IMR-90 (cell line): ENCODE data around the gene LRP1B. TPM values are rescaled to one million over a fixed set of nuclear protein-coding genes. Genes with fewer than 3 reads are reported as not detected.

Source experiments
- ATAC-seq: fragments of 200-7000 bp; cut with Tn5 transposase; 2 replicates; pipeline ENCODE4 v1.9.1; 2020; ENCODE audit warnings: low read depth, mild to moderate bottlenecking, moderate library complexity
- BruUV-seq: library from RNA; stranded (reverse); fragments of 400-500 nt; replicated peaks from 2 replicates; lab custom pipeline; 2021; lab: Mats Ljungman, UMichigan
- CTCF ChIA-PET: fragments of 300-600 bp; formaldehyde crosslinking; extraction: SDS; loops from one replicate; lab custom pipeline; 2021; ENCODE audit warnings: antibody characterized with exemption; lab: Yijun Ruan, JAX
- POLR2A ChIA-PET: fragments of 300-600 bp; sonication (Branson Sonifier 250); formaldehyde crosslinking; loops from one replicate; lab custom pipeline; 2022; ENCODE audit warnings: antibody characterized with exemption; ENCODE audit not compliant: unreplicated experiment; lab: Charles Lee
- DNase-seq: peaks from one replicate; pipeline ENCODE4 v3.0.0; 2013
- H2AFZ ChIP-seq: replicated peaks from 2 replicates; pipeline ENCODE3; 2013; ENCODE audit warnings: low read length, mild to moderate bottlenecking; ENCODE audit not compliant: poor library complexity
- H2AK5ac ChIP-seq: 2 replicates; pipeline ENCODE4 v1.6.1; 2013; ENCODE audit warnings: low read depth, low read length, inconsistent platforms
- H2AK9ac ChIP-seq: replicated peaks from 2 replicates; pipeline ENCODE3; 2013; ENCODE audit warnings: mild to moderate bottlenecking, low read depth, low read length, moderate library complexity; ENCODE audit not compliant: poor library complexity
- H2BK120ac ChIP-seq: 2 replicates; pipeline ENCODE4 v1.6.1; 2013; ENCODE audit warnings: low read depth, low read length, inconsistent platforms
- H2BK15ac ChIP-seq: 3 replicates; pipeline ENCODE4 v1.6.1; 2013; ENCODE audit warnings: low read depth, low read length, inconsistent platforms
- H2BK20ac ChIP-seq: 2 replicates; pipeline ENCODE4 v1.6.1; 2013; ENCODE audit warnings: low read depth, mild to moderate bottlenecking, inconsistent platforms, low read length, moderate library complexity
- H2BK5ac ChIP-seq: 2 replicates; pipeline ENCODE4 v1.6.1; 2013; ENCODE audit warnings: mild to moderate bottlenecking, low read depth, low read length, inconsistent platforms; ENCODE audit not compliant: poor library complexity, severe bottlenecking
- H3K14ac ChIP-seq: replicated peaks from 2 replicates; pipeline ENCODE4 v1.6.1; 2013; ENCODE audit warnings: low read depth, low read length, inconsistent platforms
- H3K18ac ChIP-seq: 2 replicates; pipeline ENCODE4 v1.6.1; 2013; ENCODE audit warnings: low read depth, low read length, control low read depth
- H3K23ac ChIP-seq: 2 replicates; pipeline ENCODE4 v1.6.1; 2013; ENCODE audit warnings: low read depth, low read length, inconsistent platforms
- H3K27ac ChIP-seq: 2 replicates; pipeline ENCODE4 v1.5.1; 2013; ENCODE audit warnings: mild to moderate bottlenecking, control low read depth, low read length; ENCODE audit not compliant: insufficient read depth
- H3K27me3 ChIP-seq: 2 replicates; pipeline ENCODE4 v1.6.1; 2013; ENCODE audit warnings: low read length; ENCODE audit not compliant: control insufficient read depth, insufficient read depth
- H3K36me3 ChIP-seq: 2 replicates; pipeline ENCODE4 v1.6.1; 2013; ENCODE audit warnings: low read length, mixed read lengths; ENCODE audit not compliant: control insufficient read depth, insufficient read depth
- H3K4ac ChIP-seq: 2 replicates; pipeline ENCODE4 v1.6.1; 2013; ENCODE audit warnings: low read depth, low read length, inconsistent platforms
- H3K4me1 ChIP-seq: 2 replicates; pipeline ENCODE4 v1.6.1; 2013; ENCODE audit warnings: low read length, mixed read lengths; ENCODE audit not compliant: control insufficient read depth, insufficient read depth
- H3K4me2 ChIP-seq: 2 replicates; pipeline ENCODE4 v1.6.1; 2013; ENCODE audit warnings: low read depth, mild to moderate bottlenecking, control low read depth, low read length, moderate library complexity
- H3K4me3 ChIP-seq: 2 replicates; pipeline ENCODE4 v1.5.1; 2013; ENCODE audit warnings: low read depth, mild to moderate bottlenecking, control low read depth, low read length, moderate library complexity; ENCODE audit not compliant: insufficient read depth
- H3K56ac ChIP-seq: 2 replicates; pipeline ENCODE4 v1.6.1; 2013; ENCODE audit warnings: low read length, inconsistent platforms; ENCODE audit not compliant: insufficient read depth; ENCODE audit errors: extremely low read depth
- H3K79me1 ChIP-seq, 2 experiments: 2 replicates each; pipeline ENCODE4 v1.6.1; 2013; ENCODE audit warnings: low read length in 2 of 2, inconsistent platforms in 1 of 2, low read depth in 1 of 2
- H3K9ac ChIP-seq: 2 replicates; pipeline ENCODE4 v1.6.1; 2013; ENCODE audit warnings: low read depth, low read length, control low read depth
- H3K9me1 ChIP-seq: 2 replicates; pipeline ENCODE4 v1.6.1; 2013; ENCODE audit warnings: low read length, inconsistent platforms; ENCODE audit not compliant: insufficient read depth
- H3K9me3 ChIP-seq: 2 replicates; pipeline ENCODE4 v1.6.1; 2013; ENCODE audit warnings: low read length; ENCODE audit not compliant: control insufficient read depth, insufficient read depth
- H4K20me1 ChIP-seq: 2 replicates; pipeline ENCODE4 v1.6.1; 2013; ENCODE audit warnings: low read length, inconsistent platforms; ENCODE audit not compliant: insufficient read depth
- H4K5ac ChIP-seq: 2 replicates; pipeline ENCODE4 v1.6.1; 2013; ENCODE audit warnings: mild to moderate bottlenecking, low read depth, low read length, control low read depth
- H4K8ac ChIP-seq, 2 experiments: 2 replicates each; pipeline ENCODE4 v1.6.1; 2013; ENCODE audit warnings: low read depth in 2 of 2, low read length in 2 of 2, control low read depth in 1 of 2, inconsistent platforms in 1 of 2
- H4K91ac ChIP-seq: 2 replicates; pipeline ENCODE4 v1.6.1; 2013; ENCODE audit warnings: low read depth, low read length, inconsistent platforms; ENCODE audit not compliant: insufficient read depth
- CTCF ChIP-seq: conservative IDR thresholded peaks from 2 replicates; pipeline ENCODE4 v1.5.1; 2012; ENCODE audit warnings: mild to moderate bottlenecking, low read depth, low read length, improper control_type of control experiment
- USF2 ChIP-seq: fragments of 150-350 bp; IDR thresholded peaks from 2 replicates; pipeline ENCODE4 v1.6.1; 2017; ENCODE audit warnings: mild to moderate bottlenecking, antibody characterized with exemption, low read length, low read depth
- dilution Hi-C: fragments of 300-500 bp; cut with HindIII; formaldehyde crosslinking; loops from one replicate; pipeline ENCODE4 v1.14.3; 2018; ENCODE audit warnings: low sequenced_read_pairs; ENCODE audit not compliant: unreplicated experiment
- in situ Hi-C: fragments of 300-500 bp; cut with MboI; formaldehyde crosslinking; loops from 3 replicates; pipeline ENCODE4 v1.14.3; 2019; ENCODE audit warnings: low sequenced_read_pairs, inconsistent platforms, mixed read lengths
- intact Hi-C: fragments of 100-400 bp; cut with micrococcal nuclease; formaldehyde crosslinking; loops from 2 replicates; pipeline ENCODE4 v1.10.0; 2022
- polyA plus RNA-seq, 3 experiments: library from polyadenylated mRNA; depleted of rRNA; stranded (reverse); fragments of >200 nt; gene quantifications; 2 replicates each; pipeline ENCODE4 v1.2.3, GENCODE V29; 2012; ENCODE audit warnings: low replicate concordance in 1 of 3
- total RNA-seq: library from RNA; depleted of rRNA; stranded (reverse); fragments of >200 nt; gene quantifications from 2 replicates; pipeline ENCODE4 v1.2.3, GENCODE V29; 2012

LRP1B gene
- total and polyA plus RNA-seq, 2 of the 4 experiments (the other 2 are of a cell fraction) = under 0.01 to 0.02 TPM

- no peak overlapping the region for H3K4me3 ChIP-seq
- no peak overlapping the region for H4K91ac ChIP-seq
- H3K4ac ChIP-seq = no peak overlapping the region
- no peaks in the 10 kb centered on the region for H4K20me1 ChIP-seq
- no peak overlapping the region for H3K4me2 ChIP-seq
- dilution Hi-C loops = no loop called here
- H3K9ac ChIP-seq = no peak overlapping the region
- intact Hi-C loops = no loop called here
- no peak overlapping the region for H3K23ac ChIP-seq
- H2BK5ac ChIP-seq = no peak overlapping the region
- BruUV-seq = no TSS peak
- POLR2A ChIA-PET = no interaction called here
- in situ Hi-C loops = no loop called here
- H3K18ac ChIP-seq = no peak overlapping the region
- CTCF ChIA-PET = interaction anchor here (0.6 kb wide), 1 partner anchor 20 kb away, joined by 3 read pairs; no protein-coding TSS in a partner anchor
- ATAC-seq = no peak
- H3K27me3 ChIP-seq = no peaks in the 10 kb centered on the region
- no peak overlapping the region for H2BK20ac ChIP-seq
- no peak overlapping the region for H3K56ac ChIP-seq
- no peak overlapping the region for H2BK120ac ChIP-seq
- no peak overlapping the region for H3K27ac ChIP-seq
- H4K5ac ChIP-seq = no peak overlapping the region
- TF ChIP-seq CTCF = no peak
- no peak for TF ChIP-seq USF2
- no peak for DNase-seq
- H3K9me1 ChIP-seq = no peaks in the 10 kb centered on the region
- no peaks in the 10 kb centered on the region for H3K4me1 ChIP-seq
- no peaks in the 10 kb centered on the region for H3K9me3 ChIP-seq
- no peaks in the 10 kb centered on the region for H3K36me3 ChIP-seq
- no peak overlapping the region for H2AK9ac ChIP-seq
- H2AK5ac ChIP-seq = no peak overlapping the region
- H2AFZ ChIP-seq = no peak overlapping the region
- H3K79me1 ChIP-seq = no peaks in the 10 kb centered on the region
- no peak overlapping the region for H3K14ac ChIP-seq
- no peak overlapping the region for H2BK15ac ChIP-seq
- H4K8ac ChIP-seq = no peak overlapping the region
Observed at GRCh38 chr2:141439524-141439923, 691.3 kb downstream of the LRP1B start.
